ENCODE data around the gene RALGAPA2.

DNA sequence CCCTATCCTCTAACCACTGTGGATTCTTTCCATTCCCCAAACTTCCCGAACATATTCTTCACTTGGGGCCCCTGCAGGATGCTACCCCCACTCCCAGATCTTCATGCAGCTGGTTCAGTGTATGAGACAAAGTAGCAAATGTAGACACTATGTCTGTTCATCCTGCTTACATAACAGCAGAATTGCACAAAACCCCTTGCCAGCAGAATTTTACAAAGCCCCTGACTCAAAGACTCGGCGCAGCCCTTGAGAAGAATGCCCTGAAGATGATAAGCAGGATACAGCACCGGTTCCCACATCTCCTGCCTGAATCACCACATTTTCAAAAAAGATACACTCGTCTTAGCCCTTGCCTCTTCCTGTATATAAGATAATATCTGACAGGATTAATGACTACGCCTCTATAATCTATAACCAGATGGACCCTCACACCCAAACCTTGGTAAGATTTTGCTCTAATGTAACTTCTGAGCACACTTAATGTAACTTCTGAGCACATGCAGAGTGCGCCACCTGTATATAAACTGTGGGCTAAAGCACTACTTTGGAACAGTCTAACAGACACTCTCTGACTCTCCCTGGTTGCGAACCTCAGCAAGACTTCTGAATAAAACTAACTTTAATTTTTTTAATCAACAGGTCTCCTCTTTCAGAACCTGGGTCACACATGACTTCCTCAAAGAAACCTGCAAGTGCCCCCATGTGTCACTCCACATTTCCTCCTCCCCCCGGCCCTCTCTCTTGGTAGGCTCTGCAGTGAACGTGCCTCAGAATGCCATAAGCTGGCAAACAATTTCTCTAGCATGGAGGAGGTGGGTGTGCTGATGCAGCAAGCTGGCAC is 28.7 kb downstream of the RALGAPA2 start:
- TF ChIP-seq, protein P1, sequence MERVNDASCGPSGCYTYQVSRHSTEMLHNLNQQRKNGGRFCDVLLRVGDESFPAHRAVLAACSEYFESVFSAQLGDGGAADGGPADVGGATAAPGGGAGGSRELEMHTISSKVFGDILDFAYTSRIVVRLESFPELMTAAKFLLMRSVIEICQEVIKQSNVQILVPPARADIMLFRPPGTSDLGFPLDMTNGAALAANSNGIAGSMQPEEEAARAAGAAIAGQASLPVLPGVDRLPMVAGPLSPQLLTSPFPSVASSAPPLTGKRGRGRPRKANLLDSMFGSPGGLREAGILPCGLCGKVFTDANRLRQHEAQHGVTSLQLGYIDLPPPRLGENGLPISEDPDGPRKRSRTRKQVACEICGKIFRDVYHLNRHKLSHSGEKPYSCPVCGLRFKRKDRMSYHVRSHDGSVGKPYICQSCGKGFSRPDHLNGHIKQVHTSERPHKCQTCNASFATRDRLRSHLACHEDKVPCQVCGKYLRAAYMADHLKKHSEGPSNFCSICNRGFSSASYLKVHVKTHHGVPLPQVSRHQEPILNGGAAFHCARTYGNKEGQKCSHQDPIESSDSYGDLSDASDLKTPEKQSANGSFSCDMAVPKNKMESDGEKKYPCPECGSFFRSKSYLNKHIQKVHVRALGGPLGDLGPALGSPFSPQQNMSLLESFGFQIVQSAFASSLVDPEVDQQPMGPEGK (CRISPR knock-in tag; IDR thresholded peaks at IDR 0.05; ENCODE audit: borderline replicate concordance) = no peak
- TF ChIP-seq ZNF8 (CRISPR knock-in tag; IDR thresholded peaks at IDR 0.05) (no peak), ZNF70 (CRISPR knock-in tag; IDR thresholded peaks at IDR 0.05) (no peak), ZC3H10 (CRISPR knock-in tag; IDR thresholded peaks at IDR 0.05) (no peak), BACH2 (CRISPR knock-in tag; IDR thresholded peaks at IDR 0.05; ENCODE audit: borderline replicate concordance) (no peak), PPARA (CRISPR knock-in tag; IDR thresholded peaks at IDR 0.05; ENCODE audit: borderline replicate concordance) (no peak), OSR1 (CRISPR knock-in tag; IDR thresholded peaks at IDR 0.05) (no peak), ZNF565 (CRISPR knock-in tag; conservative IDR thresholded peaks at IDR 0.05; ENCODE audit: low read depth) (no peak)
- TF ChIP-seq, protein P2, sequence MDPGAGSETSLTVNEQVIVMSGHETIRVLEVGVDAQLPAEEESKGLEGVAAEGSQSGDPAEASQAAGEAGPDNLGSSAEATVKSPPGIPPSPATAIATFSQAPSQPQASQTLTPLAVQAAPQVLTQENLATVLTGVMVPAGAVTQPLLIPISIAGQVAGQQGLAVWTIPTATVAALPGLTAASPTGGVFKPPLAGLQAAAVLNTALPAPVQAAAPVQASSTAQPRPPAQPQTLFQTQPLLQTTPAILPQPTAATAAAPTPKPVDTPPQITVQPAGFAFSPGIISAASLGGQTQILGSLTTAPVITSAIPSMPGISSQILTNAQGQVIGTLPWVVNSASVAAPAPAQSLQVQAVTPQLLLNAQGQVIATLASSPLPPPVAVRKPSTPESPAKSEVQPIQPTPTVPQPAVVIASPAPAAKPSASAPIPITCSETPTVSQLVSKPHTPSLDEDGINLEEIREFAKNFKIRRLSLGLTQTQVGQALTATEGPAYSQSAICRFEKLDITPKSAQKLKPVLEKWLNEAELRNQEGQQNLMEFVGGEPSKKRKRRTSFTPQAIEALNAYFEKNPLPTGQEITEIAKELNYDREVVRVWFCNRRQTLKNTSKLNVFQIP (CRISPR knock-in tag; IDR thresholded peaks at IDR 0.05; ENCODE audit: borderline replicate concordance, low read depth) = no peak
- TF ChIP-seq, protein P3, sequence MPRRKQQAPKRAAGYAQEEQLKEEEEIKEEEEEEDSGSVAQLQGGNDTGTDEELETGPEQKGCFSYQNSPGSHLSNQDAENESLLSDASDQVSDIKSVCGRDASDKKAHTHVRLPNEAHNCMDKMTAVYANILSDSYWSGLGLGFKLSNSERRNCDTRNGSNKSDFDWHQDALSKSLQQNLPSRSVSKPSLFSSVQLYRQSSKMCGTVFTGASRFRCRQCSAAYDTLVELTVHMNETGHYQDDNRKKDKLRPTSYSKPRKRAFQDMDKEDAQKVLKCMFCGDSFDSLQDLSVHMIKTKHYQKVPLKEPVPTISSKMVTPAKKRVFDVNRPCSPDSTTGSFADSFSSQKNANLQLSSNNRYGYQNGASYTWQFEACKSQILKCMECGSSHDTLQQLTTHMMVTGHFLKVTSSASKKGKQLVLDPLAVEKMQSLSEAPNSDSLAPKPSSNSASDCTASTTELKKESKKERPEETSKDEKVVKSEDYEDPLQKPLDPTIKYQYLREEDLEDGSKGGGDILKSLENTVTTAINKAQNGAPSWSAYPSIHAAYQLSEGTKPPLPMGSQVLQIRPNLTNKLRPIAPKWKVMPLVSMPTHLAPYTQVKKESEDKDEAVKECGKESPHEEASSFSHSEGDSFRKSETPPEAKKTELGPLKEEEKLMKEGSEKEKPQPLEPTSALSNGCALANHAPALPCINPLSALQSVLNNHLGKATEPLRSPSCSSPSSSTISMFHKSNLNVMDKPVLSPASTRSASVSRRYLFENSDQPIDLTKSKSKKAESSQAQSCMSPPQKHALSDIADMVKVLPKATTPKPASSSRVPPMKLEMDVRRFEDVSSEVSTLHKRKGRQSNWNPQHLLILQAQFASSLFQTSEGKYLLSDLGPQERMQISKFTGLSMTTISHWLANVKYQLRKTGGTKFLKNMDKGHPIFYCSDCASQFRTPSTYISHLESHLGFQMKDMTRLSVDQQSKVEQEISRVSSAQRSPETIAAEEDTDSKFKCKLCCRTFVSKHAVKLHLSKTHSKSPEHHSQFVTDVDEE (CRISPR knock-in tag; IDR thresholded peaks at IDR 0.05) = no peak
